GM18867 (cell line): ENCODE data around the gene CACNA1C.

Experiments used
- ATAC-seq: cut with Tn5 transposase; IDR thresholded peaks from one replicate; pipeline ENCODE4 v1.9.1; 2021; ENCODE audit warnings: mild to moderate bottlenecking, moderate library complexity; ENCODE audit not compliant: unreplicated experiment

The CACNA1C gene

GRCh38 chr12:2460051-2460670 is 407.4 kb downstream of the CACNA1C start:
- no peak for ATAC-seq

GRCh38 chr12:2461046-2461445 is 408.3 kb downstream of the CACNA1C start:
- no peak for ATAC-seq

- no peak for ATAC-seq
These were observed 408.9 kb downstream of the CACNA1C start for GRCh38 chr12:2461645-2462044.

- ATAC-seq = no peak
These were observed 409.3 kb downstream of the CACNA1C start for GRCh38 chr12:2462087-2462486.

- ATAC-seq = no peak
These were observed 410.9 kb downstream of the CACNA1C start for GRCh38 chr12:2463719-2464118.

- ATAC-seq = no peak
These were observed 412.9 kb downstream of the CACNA1C start for GRCh38 chr12:2465681-2466080.

GRCh38 chr12:2466211-2466610 is 413.4 kb downstream of the CACNA1C start:
- no peak for ATAC-seq

- no peak for ATAC-seq
These were observed 414.8 kb downstream of the CACNA1C start for GRCh38 chr12:2467447-2468195.

- no peak for ATAC-seq
These were observed 423.2 kb downstream of the CACNA1C start for GRCh38 chr12:2475984-2476383.

- no peak for ATAC-seq
These were observed 424.4 kb downstream of the CACNA1C start for GRCh38 chr12:2477009-2477766.

GRCh38 chr12:2479851-2480535 is 427.2 kb downstream of the CACNA1C start:
- ATAC-seq = no peak

- no peak for ATAC-seq
These were observed 428.6 kb downstream of the CACNA1C start for GRCh38 chr12:2481346-2481745.

- no peak for ATAC-seq
These were observed 429.2 kb downstream of the CACNA1C start for GRCh38 chr12:2481951-2482350.

- no peak for ATAC-seq
These were observed 430.3 kb downstream of the CACNA1C start for GRCh38 chr12:2482938-2483660.

- ATAC-seq = no peak
These were observed 430.9 kb downstream of the CACNA1C start for GRCh38 chr12:2483713-2484112.

GRCh38 chr12:2484141-2484776 is 431.5 kb downstream of the CACNA1C start:
- no peak for ATAC-seq

- ATAC-seq = no peak
These were observed 432.9 kb downstream of the CACNA1C start for GRCh38 chr12:2485681-2486080.

- no peak for ATAC-seq
These were observed 434.0 kb downstream of the CACNA1C start for GRCh38 chr12:2486796-2487195.

GRCh38 chr12:2487278-2487677 is 434.5 kb downstream of the CACNA1C start:
- no peak for ATAC-seq

- ATAC-seq = no peak
These were observed 435.3 kb downstream of the CACNA1C start for GRCh38 chr12:2488131-2488530.
